Neural cell (in vitro differentiated cells): ENCODE data around the gene ITGA8. TPM values are rescaled to one million over a fixed set of nuclear protein-coding genes. Genes with fewer than 3 reads are reported as not detected.

Source experiments
- H2AFZ ChIP-seq: fragments of 200-600, 300-800 bp; sonication (generic), shearing (Covaris generic); 2 replicates; pipeline ENCODE4 v1.6.0; 2014; ENCODE audit warnings: low read depth, mild to moderate bottlenecking, antibody characterized with exemption, low read length, moderate library complexity
- H3F3A ChIP-seq: fragments of 200-600 bp; shearing (Covaris generic); 2 replicates; pipeline ENCODE4 v1.6.1; 2016; ENCODE audit warnings: mild to moderate bottlenecking, moderate library complexity, mixed read lengths, antibody characterized with exemption, low read length; ENCODE audit not compliant: insufficient read depth, poor library complexity, severe bottlenecking
- H3K27ac ChIP-seq: fragments of 200-600, 300-800 bp; sonication (generic), shearing (Covaris generic); 2 replicates; pipeline ENCODE4 v1.5.1; 2014; ENCODE audit warnings: mild to moderate bottlenecking, low read length, moderate library complexity
- H3K27me3 ChIP-seq: fragments of 300-800, 200-600 bp; sonication (generic), shearing (Covaris generic); 2 replicates; pipeline ENCODE4 v1.6.0; 2014; ENCODE audit warnings: mild to moderate bottlenecking, low read depth, low read length, moderate library complexity; ENCODE audit not compliant: insufficient read depth
- H3K36me3 ChIP-seq: fragments of 300-800, 200-600 bp; sonication (generic), shearing (Covaris generic); 2 replicates; pipeline ENCODE4 v1.5.1; 2014; ENCODE audit warnings: mild to moderate bottlenecking, antibody characterized with exemption, low read length, moderate library complexity; ENCODE audit not compliant: insufficient read depth
- H3K4me2 ChIP-seq: fragments of 300-800, 200-600 bp; sonication (generic), shearing (Covaris generic); 2 replicates; pipeline ENCODE4 v1.6.0; 2014; ENCODE audit warnings: mild to moderate bottlenecking, low read length
- H3K4me3 ChIP-seq: fragments of 300-800, 200-600 bp; sonication (generic), shearing (Covaris generic); 2 replicates; pipeline ENCODE4 v1.5.1; 2014; ENCODE audit warnings: mild to moderate bottlenecking, low read length, moderate library complexity
- H3K79me2 ChIP-seq: fragments of 200-600 bp; shearing (Covaris generic); replicated peaks from 2 replicates; pipeline ENCODE4 v1.6.0; 2014; ENCODE audit warnings: mild to moderate bottlenecking, low read length, moderate library complexity; ENCODE audit not compliant: insufficient read depth
- H3K9ac ChIP-seq: fragments of 300-800, 200-600 bp; sonication (generic), shearing (Covaris generic); 2 replicates; pipeline ENCODE4 v1.6.1; 2016; ENCODE audit warnings: mild to moderate bottlenecking, low read length, mixed read lengths
- H3K9me2 ChIP-seq: fragments of 200-600 bp; shearing (Covaris generic); 2 replicates; pipeline ENCODE4 v1.6.1; 2016; ENCODE audit warnings: mild to moderate bottlenecking, low read length, mixed read lengths; ENCODE audit not compliant: insufficient read depth
- H3K9me3 ChIP-seq: fragments of 200-600, 300-800 bp; sonication (generic), shearing (Covaris generic); 2 replicates; pipeline ENCODE4 v1.6.1; 2016; ENCODE audit warnings: mild to moderate bottlenecking, mixed run types, low read length, moderate library complexity, mixed read lengths
- H4K20me1 ChIP-seq: fragments of 200-600 bp; shearing (Covaris generic); 2 replicates; pipeline ENCODE4 v1.6.1; 2016; ENCODE audit warnings: mild to moderate bottlenecking, mixed run types; ENCODE audit not compliant: insufficient read depth
- EP300 ChIP-seq: fragments of 450-650 bp; conservative IDR thresholded peaks from 2 replicates; pipeline ENCODE4 v1.6.1; 2014; ENCODE audit warnings: antibody characterized with exemption, mild to moderate bottlenecking, moderate library complexity; ENCODE audit not compliant: poor library complexity, severe bottlenecking
- EZH2 ChIP-seq: fragments of 200-600, 300-800 bp; shearing (Covaris generic), sonication (generic); IDR thresholded peaks from 2 replicates; pipeline ENCODE4 v1.6.1; 2014; ENCODE audit warnings: antibody characterized with exemption, low read length, borderline replicate concordance, mild to moderate bottlenecking; ENCODE audit not compliant: insufficient read depth, poor library complexity, severe bottlenecking
- MXI1 ChIP-seq: fragments of 450-650 bp; conservative IDR thresholded peaks from 2 replicates; pipeline ENCODE4 v1.6.1; 2014; ENCODE audit warnings: antibody characterized with exemption, mild to moderate bottlenecking; ENCODE audit not compliant: poor library complexity, severe bottlenecking
- POLR2AphosphoS5 ChIP-seq: IDR thresholded peaks from 2 replicates; pipeline ENCODE4 v1.6.1; 2012
- RAD21 ChIP-seq: fragments of 450-650 bp; conservative IDR thresholded peaks from 2 replicates; pipeline ENCODE4 v1.6.1; 2014; ENCODE audit warnings: antibody characterized with exemption, mild to moderate bottlenecking, moderate library complexity
- SMC3 ChIP-seq: fragments of 450-650 bp; conservative IDR thresholded peaks from 2 replicates; pipeline ENCODE4 v1.6.1; 2014; ENCODE audit warnings: antibody characterized with exemption, mild to moderate bottlenecking, moderate library complexity; ENCODE audit not compliant: poor library complexity
- TAF1 ChIP-seq: IDR thresholded peaks from 2 replicates; pipeline ENCODE4 v1.6.1; 2012; ENCODE audit warnings: low read depth
- polyA plus RNA-seq: library from polyadenylated mRNA; depleted of rRNA; stranded (reverse); fragments of >200 nt; gene quantifications from 2 replicates; pipeline ENCODE4 v1.2.3, GENCODE V29; 2014
- TF ChIP-seq, protein P1 (sequence below): fragments of 450-650 bp; IDR thresholded peaks from 2 replicates; pipeline ENCODE4 v1.5.1; 2014; ENCODE audit warnings: antibody characterized with exemption, mild to moderate bottlenecking, moderate library complexity; ENCODE audit not compliant: poor library complexity, severe bottlenecking
- TF ChIP-seq, protein P2 (sequence below): IDR thresholded peaks from 2 replicates; pipeline ENCODE4 v1.6.1; 2012; ENCODE audit warnings: borderline replicate concordance

ITGA8 gene
- polyA plus RNA-seq, 1 donor from 2014 or later = 0.11 TPM

DNA sequence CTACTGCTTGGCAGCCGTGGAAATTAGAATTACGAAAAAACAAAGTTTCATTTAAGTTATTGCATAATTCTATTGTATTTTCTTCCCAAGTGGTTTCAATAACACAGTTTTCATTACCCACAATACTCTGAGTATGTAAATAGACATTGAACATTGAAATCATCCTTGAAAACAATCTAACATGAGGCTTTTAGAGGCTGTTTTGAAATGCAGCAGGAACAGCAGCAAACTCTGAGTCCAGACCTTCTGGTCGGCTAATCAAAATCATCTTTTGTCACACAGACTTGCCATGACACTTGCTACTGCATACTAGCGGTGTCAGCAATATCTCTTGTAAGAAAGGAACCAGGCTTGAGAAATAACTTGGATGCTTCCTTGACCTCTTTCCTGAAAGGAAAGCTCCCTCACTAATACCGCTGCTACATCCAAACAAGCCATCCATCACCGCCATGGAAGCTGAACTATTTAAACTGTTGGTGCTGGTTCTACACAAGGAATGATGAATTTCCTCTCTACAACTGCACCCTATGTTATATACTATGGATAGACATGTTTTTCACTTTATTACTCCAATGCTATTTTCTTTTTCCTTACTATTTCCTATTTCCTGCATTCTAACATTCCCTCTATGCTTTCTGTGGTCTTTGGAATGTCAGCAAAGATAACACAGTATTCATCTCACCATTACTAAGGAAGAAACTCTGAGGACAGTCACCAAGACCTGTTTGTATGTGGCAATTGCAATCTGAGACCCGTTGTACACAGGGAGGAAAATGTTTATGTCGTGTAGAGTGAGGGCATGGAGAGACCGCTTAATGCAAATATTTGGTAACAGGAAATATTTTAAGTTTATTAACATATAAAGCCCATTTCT is 130.8 kb downstream of the ITGA8 start:
- H3K9ac ChIP-seq = no peak overlapping the region
- H3F3A ChIP-seq = no peaks in the 10 kb centered on the region
- no peak overlapping the region for H2AFZ ChIP-seq
- H3K27ac ChIP-seq = no peak overlapping the region
- H3K4me2 ChIP-seq = no peak overlapping the region
- no peak overlapping the region for H3K4me3 ChIP-seq
- H3K9me3 ChIP-seq = no peaks in the 10 kb centered on the region
- TF ChIP-seq RAD21 = no peak
- no peak for TF ChIP-seq MXI1
- TF ChIP-seq EZH2 = no peak
- no peak for TF ChIP-seq EP300
- no peak for TF ChIP-seq TAF1
- no peak for TF ChIP-seq POLR2AphosphoS5
- TF ChIP-seq, protein P1, sequence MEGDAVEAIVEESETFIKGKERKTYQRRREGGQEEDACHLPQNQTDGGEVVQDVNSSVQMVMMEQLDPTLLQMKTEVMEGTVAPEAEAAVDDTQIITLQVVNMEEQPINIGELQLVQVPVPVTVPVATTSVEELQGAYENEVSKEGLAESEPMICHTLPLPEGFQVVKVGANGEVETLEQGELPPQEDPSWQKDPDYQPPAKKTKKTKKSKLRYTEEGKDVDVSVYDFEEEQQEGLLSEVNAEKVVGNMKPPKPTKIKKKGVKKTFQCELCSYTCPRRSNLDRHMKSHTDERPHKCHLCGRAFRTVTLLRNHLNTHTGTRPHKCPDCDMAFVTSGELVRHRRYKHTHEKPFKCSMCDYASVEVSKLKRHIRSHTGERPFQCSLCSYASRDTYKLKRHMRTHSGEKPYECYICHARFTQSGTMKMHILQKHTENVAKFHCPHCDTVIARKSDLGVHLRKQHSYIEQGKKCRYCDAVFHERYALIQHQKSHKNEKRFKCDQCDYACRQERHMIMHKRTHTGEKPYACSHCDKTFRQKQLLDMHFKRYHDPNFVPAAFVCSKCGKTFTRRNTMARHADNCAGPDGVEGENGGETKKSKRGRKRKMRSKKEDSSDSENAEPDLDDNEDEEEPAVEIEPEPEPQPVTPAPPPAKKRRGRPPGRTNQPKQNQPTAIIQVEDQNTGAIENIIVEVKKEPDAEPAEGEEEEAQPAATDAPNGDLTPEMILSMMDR = no peak
- TF ChIP-seq, protein P2, sequence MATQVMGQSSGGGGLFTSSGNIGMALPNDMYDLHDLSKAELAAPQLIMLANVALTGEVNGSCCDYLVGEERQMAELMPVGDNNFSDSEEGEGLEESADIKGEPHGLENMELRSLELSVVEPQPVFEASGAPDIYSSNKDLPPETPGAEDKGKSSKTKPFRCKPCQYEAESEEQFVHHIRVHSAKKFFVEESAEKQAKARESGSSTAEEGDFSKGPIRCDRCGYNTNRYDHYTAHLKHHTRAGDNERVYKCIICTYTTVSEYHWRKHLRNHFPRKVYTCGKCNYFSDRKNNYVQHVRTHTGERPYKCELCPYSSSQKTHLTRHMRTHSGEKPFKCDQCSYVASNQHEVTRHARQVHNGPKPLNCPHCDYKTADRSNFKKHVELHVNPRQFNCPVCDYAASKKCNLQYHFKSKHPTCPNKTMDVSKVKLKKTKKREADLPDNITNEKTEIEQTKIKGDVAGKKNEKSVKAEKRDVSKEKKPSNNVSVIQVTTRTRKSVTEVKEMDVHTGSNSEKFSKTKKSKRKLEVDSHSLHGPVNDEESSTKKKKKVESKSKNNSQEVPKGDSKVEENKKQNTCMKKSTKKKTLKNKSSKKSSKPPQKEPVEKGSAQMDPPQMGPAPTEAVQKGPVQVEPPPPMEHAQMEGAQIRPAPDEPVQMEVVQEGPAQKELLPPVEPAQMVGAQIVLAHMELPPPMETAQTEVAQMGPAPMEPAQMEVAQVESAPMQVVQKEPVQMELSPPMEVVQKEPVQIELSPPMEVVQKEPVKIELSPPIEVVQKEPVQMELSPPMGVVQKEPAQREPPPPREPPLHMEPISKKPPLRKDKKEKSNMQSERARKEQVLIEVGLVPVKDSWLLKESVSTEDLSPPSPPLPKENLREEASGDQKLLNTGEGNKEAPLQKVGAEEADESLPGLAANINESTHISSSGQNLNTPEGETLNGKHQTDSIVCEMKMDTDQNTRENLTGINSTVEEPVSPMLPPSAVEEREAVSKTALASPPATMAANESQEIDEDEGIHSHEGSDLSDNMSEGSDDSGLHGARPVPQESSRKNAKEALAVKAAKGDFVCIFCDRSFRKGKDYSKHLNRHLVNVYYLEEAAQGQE = no peak
- TF ChIP-seq SMC3 = no peak
- H4K20me1 ChIP-seq = no peaks in the 10 kb centered on the region
- no peaks in the 10 kb centered on the region for H3K9me2 ChIP-seq
- H3K27me3 ChIP-seq = no peaks in the 10 kb centered on the region
- no peaks in the 10 kb centered on the region for H3K36me3 ChIP-seq
- H3K79me2 ChIP-seq = no peaks in the 10 kb centered on the region

DNA sequence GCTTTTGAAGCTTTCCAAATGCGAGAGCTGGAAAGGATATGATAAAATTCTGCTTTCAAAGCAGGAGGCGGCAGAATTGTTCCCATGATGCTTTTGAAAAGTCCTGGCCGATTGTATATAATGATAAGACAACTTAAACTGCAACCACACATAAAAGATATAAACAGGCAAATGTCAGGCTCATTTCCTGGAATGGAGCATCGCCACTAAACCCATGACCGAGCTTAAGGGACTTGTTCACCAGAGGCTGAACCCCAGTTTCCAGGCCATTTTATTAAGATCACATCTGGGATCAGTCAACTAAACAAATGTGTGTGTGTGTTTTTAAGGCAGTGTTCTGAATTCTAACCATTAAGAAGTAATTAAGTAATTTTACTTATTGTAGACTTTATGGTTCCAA is 131.6 kb downstream of the ITGA8 start:
- Histone ChIP-seq H3K27me3 (no peaks in the 10 kb centered on the region), H3K9me3 (no peaks in the 10 kb centered on the region), H4K20me1 (no peaks in the 10 kb centered on the region), H3K9me2 (no peaks in the 10 kb centered on the region), H3K4me3 (no peak overlapping the region), H3K36me3 (no peaks in the 10 kb centered on the region), H3K79me2 (no peaks in the 10 kb centered on the region), H3K4me2 (no peak overlapping the region), H2AFZ (no peak overlapping the region), H3K27ac (no peak overlapping the region), H3F3A (no peaks in the 10 kb centered on the region), H3K9ac (no peak overlapping the region)
- TF ChIP-seq EP300 = no peak
- no peak for TF ChIP-seq POLR2AphosphoS5
- TF ChIP-seq, protein P2 = no peak
- TF ChIP-seq RAD21 = no peak
- TF ChIP-seq MXI1 = no peak
- no peak for TF ChIP-seq SMC3
- TF ChIP-seq, protein P1 = no peak
- no peak for TF ChIP-seq EZH2
- TF ChIP-seq TAF1 = no peak
